ENCODE data around the gene SCNM1.

DNA sequence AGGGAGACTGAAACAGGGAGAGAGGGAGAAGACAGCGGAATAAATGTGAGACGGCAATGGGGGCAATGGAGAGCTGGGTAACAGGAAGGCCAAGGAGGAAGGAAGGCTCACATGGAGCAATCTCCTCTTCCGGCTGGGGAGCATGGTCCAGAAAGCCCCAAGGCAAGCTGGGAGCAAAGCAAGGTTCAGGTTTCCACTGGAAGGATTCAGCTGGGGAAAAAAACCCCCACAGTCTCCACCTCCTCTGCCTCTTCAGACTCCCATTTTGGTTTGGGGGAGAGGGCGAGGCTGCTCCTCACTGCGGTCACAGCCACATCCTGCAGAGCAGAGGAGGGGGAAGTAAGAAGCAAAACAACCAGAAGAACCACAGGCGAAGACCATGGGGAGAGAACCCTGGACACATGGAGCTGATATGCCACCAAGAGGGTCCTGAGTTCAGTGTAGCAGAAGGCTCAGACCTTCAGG lies 8.8 kb upstream of the SCNM1 start:
- TF ChIP-seq, protein P1, sequence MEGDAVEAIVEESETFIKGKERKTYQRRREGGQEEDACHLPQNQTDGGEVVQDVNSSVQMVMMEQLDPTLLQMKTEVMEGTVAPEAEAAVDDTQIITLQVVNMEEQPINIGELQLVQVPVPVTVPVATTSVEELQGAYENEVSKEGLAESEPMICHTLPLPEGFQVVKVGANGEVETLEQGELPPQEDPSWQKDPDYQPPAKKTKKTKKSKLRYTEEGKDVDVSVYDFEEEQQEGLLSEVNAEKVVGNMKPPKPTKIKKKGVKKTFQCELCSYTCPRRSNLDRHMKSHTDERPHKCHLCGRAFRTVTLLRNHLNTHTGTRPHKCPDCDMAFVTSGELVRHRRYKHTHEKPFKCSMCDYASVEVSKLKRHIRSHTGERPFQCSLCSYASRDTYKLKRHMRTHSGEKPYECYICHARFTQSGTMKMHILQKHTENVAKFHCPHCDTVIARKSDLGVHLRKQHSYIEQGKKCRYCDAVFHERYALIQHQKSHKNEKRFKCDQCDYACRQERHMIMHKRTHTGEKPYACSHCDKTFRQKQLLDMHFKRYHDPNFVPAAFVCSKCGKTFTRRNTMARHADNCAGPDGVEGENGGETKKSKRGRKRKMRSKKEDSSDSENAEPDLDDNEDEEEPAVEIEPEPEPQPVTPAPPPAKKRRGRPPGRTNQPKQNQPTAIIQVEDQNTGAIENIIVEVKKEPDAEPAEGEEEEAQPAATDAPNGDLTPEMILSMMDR (IDR thresholded peaks at IDR 0.05), result no peak
- TF ChIP-seq POLR2A (IDR thresholded peaks at IDR 0.05), result no peak

Measured in right lobe of liver (tissue), 4 donors.